ENCODE data around the gene CDK17. TPM values are rescaled to one million over a fixed set of nuclear protein-coding genes. Genes with fewer than 3 reads are reported as not detected.

CDK17 gene
- total and polyA plus RNA-seq, 2 of the 8 experiments (the other 6 are each of a cell fraction or from before 2014, with no cell fraction given), result 5.8 to 20.0 TPM

DNA sequence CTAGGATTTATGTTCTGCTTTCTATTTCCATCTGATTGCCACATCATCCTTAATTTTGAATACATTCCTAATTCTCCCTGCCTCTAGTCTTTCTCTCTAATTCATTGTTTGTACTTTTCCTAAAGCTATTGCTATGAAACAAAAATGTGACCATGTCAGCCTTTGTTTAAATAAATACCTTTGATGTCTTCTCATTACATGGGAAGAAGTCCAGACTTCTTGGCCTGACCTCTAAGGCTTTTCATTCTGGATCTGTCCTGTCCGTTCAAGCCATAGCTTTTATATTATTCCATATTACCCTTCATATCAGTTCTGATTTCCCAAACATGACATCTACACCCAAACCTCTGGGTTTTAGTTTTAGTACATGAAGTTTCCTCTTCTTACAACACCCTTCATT, 91.4 kb downstream of the CDK17 start (continued):
- TF ChIP-seq CBX5 (IDR thresholded peaks at IDR 0.05; ENCODE audit: low read depth, low read length), result no peak
- no peak for TF ChIP-seq JUND (IDR thresholded peaks at IDR 0.05; ENCODE audit: low read length)
- no peak for TF ChIP-seq CTBP2 (IDR thresholded peaks at IDR 0.05; ENCODE audit: borderline replicate concordance, insufficient read depth, insufficient read length, low read length)
- no peak for TF ChIP-seq KDM4A (IDR thresholded peaks at IDR 0.05; ENCODE audit: low read depth, low read length, severe bottlenecking)
- TF ChIP-seq SAP30 (IDR thresholded peaks at IDR 0.05; ENCODE audit: insufficient read depth, insufficient replicate concordance, low read length), result no peak
